Measurements from ENCODE around the gene RAB11FIP3.

GRCh38 chr16:561413-561794 lies 136.0 kb downstream of the RAB11FIP3 start:
- TF ChIP-seq POLR2A (IDR thresholded peaks at IDR 0.05), result no peak
- TF ChIP-seq, protein P1, sequence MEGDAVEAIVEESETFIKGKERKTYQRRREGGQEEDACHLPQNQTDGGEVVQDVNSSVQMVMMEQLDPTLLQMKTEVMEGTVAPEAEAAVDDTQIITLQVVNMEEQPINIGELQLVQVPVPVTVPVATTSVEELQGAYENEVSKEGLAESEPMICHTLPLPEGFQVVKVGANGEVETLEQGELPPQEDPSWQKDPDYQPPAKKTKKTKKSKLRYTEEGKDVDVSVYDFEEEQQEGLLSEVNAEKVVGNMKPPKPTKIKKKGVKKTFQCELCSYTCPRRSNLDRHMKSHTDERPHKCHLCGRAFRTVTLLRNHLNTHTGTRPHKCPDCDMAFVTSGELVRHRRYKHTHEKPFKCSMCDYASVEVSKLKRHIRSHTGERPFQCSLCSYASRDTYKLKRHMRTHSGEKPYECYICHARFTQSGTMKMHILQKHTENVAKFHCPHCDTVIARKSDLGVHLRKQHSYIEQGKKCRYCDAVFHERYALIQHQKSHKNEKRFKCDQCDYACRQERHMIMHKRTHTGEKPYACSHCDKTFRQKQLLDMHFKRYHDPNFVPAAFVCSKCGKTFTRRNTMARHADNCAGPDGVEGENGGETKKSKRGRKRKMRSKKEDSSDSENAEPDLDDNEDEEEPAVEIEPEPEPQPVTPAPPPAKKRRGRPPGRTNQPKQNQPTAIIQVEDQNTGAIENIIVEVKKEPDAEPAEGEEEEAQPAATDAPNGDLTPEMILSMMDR (IDR thresholded peaks at IDR 0.05 in 8 of 11, conservative IDR thresholded peaks at IDR 0.05 in 3 of 11), result no peak
- no peak for TF ChIP-seq POLR2AphosphoS5 (IDR thresholded peaks at IDR 0.05)

Measured in spleen (tissue), 7 donors.